ENCODE results near the gene COL6A3. TPM values are rescaled to one million over a fixed set of nuclear protein-coding genes. Genes with fewer than 3 reads are reported as not detected.
"Not testable (repeated sequence)": the region's sequence is repeated elsewhere in the genome, so short reads cannot be mapped to it uniquely, and the experiment has no call there.

Gene COL6A3
- total RNA-seq, 1 donor from 2014 or later: 0.52 TPM

DNA sequence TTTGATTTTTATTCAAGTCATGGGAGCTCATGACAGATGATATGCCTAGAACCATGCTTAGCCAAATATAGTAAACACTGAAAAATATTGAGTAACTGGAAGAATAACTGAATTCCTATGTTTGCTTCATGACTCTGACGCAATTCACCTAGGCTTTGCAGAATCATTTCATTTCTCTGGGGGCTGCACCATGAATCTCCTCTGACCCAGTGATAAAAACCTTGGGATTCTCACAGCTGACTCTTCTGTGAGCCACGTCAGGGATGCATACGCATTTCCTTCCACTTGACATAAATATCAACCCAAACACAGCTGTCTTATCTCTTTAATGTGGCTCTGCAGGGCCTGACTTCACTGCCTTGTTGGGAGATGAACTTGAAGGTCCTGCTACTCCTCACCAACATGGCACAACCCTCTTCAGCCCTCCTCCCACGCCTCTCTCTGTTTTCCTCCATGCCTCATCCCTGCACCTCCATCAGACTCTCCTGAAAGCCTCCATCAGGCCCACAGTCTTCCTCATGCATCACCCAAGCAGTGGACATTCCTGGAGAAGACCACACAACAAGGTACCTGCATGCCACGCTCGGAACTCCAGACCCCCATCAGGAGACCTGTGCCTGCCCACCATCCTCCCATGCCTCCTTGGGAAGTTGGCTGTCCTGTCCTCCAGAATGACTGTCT lies 29.8 kb downstream of the COL6A3 start:
- intact Hi-C loops (cut with micrococcal nuclease): no loop called here

DNA sequence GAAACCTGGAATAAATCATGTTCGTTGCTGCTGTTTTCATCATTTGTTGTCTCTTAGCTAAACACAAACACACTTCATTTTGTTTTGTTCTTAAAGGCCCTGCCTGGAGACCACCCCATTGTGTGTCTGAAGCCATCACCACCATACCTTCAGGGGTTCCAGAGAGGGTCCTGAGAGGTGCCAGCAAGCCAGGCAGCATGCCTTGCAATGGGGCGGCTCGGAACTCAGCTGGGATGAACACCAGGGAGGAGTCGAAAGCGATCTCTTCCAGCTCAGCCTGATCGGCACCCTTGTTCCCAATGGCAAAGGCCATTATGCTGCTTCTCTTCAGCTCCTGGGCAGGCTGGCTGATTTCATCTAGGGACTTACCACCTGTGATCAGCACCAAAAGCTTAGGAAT lies 33.2 kb downstream of the COL6A3 start:
- intact Hi-C loops (cut with micrococcal nuclease): no loop called here

DNA sequence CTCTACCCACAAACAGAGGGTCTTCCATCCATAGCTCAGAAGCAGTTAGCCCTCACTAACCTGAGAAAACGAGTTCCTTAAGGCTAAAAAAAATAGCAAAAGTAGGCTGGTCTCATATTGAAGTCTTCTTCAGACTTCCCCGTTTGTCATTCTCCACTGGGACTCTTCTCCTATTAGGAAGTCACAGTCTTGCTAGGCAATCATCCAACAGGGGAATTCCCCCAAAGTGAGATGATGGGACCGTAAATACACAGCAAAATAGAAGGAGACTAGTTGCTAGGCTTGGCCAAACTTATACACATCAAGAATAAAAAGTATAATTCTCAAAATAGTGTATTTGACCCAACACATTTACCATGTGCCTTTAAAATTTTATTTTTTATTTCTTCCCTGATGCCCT lies 34.3 kb downstream of the COL6A3 start:
- intact Hi-C loops (cut with micrococcal nuclease): no loop called here

DNA sequence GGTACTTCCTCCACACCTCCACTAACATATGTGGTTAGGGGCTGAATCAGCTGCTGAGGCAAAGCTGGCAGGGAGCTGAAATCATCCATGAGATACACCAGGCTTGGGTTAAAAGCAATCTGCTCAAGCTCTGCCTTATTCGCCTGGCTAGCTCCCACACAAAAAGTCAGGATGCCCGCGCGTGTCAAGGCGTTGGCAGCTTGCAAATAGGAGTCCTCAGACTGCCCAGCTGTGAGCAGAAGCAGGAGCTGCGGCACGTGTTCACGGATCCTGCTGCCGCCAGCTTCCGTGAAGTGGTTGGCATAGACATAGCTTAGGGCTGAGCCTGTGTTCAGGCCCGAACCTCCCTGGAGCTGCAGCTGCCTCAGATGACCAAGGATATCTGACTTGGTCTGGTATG lies 35.3 kb downstream of the COL6A3 start:
- intact Hi-C loops (cut with micrococcal nuclease): no loop called here

DNA sequence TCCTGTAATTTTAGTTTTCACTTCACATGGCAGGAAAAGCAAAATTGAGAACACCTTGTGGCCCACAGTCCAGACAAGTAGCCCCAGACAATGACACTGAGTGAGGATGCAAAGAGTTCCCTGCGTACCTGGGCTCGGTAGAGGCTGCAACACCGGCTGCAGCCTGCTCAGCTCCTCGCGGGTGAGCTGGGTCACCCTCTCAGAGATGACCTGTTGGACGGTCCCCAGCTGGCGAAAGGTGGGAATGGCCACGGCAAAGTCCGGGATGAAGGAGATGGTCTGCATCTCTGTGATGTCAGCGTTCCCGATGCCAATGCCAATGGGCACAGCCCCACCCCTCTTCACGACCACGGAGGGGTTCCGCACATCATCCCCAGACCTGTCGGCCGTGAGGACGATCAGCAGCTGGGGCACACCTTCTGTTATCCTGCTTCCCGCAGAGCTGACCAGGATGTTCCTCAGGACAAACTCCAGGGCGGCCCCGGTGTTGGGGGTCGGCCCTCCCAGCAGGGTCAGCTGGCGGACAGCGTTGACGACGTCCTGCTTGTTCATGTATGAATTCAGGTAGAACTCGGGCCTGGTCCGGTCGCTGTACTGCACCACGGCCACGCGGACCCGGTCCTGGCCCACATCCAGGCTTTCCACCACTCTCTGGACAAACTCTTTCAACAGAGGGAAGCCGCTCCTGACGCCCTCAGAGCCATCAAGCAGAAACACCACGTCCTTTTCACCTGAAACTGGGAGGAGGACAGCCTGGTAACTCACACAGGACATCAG lies 39.5 kb downstream of the COL6A3 start:
- intact Hi-C loops (cut with micrococcal nuclease): no loop called here

DNA sequence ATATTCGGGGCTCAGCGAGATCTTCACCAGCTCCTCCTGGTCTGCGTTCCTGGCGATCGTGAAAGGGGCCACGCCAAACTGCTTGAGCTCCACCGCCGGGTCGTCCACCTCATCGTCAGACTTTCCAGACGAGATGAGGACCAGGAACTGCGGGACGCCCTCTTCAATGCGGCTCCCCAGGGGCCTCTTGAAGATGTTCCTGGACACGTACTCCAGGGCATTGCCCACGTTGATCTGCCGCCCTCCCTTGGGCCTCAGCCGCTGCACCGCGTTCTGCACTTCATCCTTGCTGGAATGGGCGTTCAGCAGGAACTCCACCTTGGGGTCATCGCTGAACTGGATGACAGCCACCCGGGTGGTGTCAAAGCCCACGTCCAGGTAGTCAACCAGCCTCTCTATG lies 42.1 kb downstream of the COL6A3 start:
- intact Hi-C loops (cut with micrococcal nuclease): no loop called here

DNA sequence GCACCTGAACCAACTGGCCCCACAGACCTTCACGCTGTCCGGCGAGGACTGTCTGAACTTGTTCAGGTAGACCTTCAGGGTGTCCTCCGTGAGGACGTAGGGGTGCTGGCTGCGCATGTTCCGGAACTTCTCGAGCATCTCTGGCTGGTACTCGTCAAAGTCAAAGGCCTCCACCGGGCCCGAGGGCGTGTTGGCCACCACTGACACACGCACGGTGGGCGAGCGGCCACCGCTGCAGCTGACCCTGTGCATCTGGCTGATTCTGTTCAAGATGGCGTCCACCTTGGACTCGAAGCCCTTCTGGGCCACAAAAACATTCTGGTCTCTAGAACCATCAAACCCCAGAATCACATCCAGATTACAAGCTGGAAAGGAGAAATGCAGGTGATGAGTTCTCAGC lies 48.3 kb downstream of the COL6A3 start:
- intact Hi-C loops (cut with micrococcal nuclease): no loop called here

DNA sequence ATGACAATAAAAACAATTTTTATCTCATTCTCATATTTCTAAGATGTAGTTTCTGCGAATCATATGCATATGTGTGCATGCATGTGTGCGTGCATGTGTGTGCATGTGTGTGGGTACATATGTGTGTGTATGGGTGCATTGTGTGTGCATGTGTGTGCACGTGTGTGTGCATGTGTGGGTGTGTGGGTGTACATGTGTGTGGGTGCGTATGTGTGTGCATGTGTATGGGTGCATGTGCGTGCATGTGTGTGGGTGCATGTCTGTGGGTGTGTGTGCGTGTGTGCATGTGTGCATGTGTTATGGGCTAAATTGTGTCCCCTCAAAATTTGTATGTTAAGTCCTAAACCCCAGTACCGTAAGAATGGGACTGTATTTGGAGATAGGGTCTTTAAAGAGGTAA lies 49.3 kb downstream of the COL6A3 start:
- intact Hi-C loops (cut with micrococcal nuclease): no loop called here

DNA sequence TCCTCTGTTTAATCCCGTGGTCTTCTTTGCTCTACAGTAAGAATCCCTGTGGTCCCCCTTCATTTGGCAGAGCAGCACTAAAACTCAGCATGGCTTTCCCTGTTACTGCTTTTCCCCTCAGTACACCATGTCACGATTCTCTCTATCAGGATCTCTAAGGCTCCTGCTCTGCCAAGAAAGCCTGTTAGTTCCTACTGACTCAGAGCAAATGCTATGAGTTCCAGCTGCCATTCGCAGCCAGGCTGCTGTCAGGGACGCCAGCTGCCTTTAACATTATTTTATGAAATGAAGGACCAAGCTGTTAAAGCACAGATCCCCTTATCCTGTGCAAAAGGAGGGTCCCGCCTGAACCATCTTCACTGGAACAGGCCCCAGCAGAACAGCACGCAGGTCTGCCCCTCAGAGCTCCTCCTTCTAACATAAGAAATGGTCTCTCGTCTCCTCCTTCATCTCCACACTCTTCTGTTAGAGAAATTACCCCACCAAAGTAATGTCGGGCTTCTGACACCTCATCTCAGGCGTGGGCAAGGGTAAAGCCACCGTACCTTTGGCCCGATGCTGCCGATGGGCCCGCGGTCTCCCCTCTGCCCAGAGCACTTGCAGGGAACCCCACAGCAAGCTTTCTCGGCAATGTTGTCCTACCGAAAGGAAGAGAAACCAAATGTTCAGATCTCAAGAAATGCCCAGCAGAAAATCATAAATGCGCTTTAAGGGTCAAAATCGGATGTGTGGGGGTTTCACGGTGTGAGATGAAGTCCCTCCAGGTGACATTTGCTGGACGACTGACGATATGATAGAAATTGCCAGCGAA lies 52.6 kb downstream of the COL6A3 start:
- intact Hi-C loops (cut with micrococcal nuclease): no loop called here

DNA sequence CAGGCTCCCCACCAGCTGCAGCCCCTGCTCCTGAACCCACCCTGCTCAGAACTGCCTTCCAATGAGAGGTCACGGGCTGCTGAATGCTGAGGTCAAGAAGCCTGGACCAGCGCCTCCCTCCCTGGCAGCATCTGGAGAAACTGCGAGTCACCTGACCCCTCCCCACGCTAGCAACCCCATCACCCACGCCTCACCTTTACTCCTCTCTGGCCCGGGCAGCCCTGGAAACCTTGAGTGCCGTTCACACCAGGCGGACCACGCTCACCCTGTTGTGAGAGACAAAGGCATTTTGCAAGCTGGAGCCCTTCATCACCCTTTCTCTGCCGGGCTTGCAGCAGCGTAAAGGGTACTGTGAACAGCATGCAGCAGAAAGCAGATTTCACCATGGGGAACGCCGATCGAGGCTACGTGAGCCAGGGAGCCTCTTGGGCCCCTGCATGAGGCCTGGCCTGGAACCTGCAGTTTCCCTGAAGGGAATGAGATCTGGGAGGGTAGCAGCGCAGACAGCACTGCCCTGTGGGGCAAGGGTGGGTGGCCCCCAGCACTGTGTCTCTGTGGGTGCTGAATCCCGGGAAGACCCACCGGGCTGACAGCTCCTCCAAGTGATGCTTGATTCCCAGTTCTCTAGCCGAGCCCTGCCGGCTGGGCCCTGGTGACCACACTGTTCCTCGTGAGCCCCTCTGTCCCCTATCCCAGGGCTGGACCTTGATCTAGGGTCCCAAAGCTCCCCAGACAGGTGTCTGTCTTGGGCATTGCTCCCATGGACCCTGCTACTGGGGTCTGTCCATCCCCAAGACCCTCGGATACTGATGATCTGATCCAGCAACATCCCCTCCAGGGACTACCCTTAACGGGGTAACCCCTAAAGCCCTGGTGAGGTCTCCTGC lies 53.8 kb downstream of the COL6A3 start:
- intact Hi-C loops (cut with micrococcal nuclease): no loop called here

DNA sequence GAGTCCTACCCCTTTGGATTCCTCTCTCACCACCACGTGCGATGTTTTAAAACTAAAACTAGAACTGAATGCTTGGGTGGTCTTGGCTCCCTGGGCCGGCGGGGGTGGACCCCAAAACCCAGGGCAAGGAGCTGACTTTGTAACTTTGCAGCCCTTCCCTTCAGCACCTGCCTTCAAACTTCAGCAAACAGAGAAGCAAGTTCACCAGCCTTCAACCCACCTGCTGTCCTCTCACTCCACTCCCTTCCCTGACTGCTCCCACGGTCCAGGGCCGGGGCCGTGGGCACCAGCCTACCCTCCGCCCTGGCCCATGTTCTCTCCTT lies 54.5 kb downstream of the COL6A3 start:
- intact Hi-C loops (cut with micrococcal nuclease): no loop called here

DNA sequence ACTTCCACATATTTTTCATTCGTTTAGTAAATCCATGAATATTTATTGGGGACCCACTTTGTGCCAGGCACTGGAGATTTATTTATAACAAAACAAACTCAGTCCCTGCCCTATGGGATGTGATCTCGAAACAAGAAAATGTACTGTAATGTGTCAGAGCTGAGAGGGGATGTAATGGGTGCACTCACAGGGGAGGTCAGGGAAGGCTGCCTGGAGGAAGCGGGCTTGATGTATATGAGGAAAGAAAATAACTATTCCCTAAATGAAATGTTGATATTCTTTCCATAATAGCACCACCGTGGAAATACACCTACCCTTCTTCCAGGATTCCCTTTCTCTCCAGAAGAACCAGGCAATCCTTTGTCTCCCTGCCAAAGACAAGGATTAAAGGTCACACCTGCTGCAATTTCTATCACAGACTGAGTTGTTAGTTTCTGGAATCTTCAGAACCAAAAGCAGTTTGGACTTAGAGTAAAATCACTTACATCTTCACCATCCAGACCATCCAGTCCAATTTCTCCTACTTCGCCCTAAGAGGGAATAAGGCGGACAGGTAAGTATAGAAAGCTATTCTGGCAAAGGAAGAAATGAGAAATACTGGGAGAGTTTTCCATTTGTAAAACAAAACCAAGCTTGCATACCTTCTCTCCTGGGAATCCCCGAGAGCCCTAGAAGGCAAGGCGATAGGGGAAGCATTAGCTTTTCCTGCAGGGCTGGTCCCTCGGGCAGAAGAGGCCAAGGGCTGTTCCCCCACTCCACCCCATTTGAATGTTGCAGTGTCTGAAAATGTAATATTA lies 55.0 kb downstream of the COL6A3 start:
- intact Hi-C loops (cut with micrococcal nuclease): no loop called here

DNA sequence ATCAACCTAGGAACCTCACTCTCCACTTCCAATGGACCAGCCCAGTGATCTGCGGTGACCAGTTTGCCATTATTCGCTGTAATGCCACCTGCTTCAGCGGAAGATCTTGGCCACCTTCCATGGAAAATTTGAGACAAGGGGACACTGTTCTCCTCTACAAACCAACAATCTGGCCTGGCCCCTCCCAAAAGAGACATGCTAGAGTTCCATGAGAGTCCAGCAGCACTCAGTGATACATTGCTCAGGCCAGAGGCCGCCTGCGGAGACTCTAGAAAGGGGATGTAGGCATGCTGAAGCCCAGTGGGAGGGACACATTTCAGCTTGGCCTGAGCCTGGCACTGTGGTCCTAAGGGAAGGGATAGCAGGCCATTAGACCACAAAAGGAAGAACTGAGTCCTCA lies 58.3 kb downstream of the COL6A3 start:
- intact Hi-C loops (cut with micrococcal nuclease): no loop called here

DNA sequence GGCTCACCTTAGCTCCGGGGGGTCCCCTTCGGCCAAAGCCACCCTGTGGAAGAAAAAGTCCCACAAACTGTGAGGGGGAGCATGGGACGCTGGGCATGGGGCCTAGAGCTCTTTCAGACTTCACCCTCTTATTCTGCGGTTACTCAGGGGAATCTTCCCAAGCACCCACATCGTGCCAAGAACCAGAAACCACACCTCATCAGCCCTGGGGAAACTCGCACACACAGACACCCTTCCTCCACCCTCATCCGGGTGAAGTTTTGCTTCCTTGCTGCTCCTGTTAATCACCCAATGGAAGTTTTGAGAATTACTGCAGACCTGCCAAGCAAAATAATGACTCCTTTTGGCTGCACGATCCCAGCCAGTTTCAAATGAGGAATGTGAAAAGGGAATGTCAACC lies 59.1 kb downstream of the COL6A3 start:
- intact Hi-C loops (cut with micrococcal nuclease): no loop called here

DNA sequence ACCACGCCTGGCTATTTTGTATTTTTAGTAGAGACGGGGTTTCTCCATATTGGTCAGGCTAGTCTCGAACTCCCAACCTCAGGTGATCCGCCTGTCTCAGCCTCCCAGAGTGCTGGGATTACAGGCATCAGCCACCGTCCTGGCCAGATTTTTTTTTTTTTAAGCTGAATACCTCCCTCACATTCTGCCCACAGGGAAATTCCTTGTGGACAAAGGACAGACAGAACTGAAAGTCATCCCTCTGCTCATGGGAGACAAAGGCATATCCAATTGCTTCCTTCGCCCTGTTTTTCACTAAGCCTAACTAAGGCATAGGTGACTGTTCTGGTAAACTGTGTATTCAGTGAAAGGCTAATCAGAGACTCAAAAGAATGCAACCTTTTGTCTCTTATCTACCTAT lies 59.8 kb downstream of the COL6A3 start:
- intact Hi-C loops (cut with micrococcal nuclease): not testable (repeated sequence)

DNA sequence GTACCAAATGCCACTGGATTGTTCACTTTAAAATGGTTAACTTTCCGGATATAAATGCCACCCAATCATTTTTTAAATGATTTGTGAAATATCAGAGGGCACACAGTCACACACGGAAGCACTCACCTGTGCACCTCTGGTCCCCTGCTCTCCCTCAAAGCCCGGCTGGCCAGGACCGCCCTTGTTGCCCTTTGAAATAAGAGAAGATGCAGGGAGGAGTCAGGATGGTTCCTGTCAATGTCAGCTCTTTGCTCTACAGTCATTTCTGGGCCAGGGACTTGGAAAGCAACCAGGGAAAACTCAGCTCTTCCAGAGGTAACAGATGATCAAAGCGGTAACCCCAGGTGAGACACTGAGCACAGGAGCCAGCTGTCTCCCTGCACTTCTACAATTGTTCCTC lies 60.7 kb downstream of the COL6A3 start:
- intact Hi-C loops (cut with micrococcal nuclease): no loop called here

DNA sequence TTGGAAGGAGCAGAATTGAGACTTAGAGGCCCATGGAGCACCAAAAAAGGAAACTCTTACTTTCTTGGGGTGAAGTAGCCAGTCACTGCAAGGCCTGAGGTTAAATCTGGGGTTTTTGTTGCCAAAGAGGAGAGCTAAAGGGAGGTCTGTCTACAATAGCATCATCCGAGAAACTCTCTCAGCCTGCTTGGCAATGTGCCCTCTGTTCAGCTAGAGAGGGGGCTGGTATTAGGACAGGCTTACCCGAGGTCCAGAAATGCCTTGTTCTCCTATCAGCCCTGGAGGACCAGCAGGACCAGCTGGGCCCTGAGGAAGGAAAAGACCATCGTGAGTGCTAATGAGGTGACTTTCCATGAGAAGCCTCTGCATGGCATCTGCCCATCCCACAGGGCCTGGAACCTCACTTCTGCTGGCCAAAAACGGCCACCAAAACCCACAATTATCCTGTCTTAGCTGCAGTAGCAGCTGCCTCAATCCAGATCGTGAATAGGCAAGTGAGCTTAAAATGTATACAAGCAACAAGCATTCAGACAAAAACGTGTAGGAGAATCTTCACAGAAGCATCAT lies 61.6 kb downstream of the COL6A3 start:
- intact Hi-C loops (cut with micrococcal nuclease): no loop called here

DNA sequence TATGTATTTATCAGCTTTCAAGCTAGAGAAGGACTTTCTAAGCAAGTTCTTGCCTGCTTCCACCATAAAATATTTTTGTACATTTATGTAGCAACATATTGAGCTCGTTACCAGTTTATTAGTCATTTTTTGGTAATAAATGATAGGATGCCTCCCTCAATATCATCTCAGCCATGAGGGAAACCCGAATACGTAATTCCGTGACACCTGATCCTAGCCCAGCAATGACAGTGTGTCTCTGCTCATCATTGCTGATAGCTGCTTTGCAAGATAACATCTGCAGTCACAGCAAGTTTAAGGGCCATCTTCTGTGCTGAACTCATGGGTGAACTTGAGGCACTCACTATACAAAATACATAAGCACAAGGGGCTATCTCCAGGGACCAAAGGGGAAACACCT lies 62.2 kb downstream of the COL6A3 start:
- intact Hi-C loops (cut with micrococcal nuclease): no loop called here

DNA sequence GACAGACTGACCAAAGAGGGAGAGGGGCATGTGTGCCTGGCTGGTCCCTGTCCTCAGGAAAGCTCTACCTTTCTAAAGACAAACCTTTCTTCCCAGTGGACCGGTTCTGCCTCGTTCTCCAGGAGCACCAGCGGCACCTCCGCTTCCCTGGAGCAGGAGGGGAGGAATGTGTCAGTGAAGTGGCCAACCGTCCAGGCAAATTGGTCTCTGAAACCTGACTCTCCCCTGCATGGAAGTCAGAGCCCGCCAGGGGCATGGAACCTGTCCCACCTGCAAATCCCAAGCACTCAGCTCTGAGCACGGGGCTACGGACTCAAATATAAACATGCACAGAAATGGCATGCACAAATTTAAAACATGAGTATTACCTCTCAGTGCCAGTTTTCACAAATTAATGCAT lies 62.9 kb downstream of the COL6A3 start:
- intact Hi-C loops (cut with micrococcal nuclease): no loop called here

DNA sequence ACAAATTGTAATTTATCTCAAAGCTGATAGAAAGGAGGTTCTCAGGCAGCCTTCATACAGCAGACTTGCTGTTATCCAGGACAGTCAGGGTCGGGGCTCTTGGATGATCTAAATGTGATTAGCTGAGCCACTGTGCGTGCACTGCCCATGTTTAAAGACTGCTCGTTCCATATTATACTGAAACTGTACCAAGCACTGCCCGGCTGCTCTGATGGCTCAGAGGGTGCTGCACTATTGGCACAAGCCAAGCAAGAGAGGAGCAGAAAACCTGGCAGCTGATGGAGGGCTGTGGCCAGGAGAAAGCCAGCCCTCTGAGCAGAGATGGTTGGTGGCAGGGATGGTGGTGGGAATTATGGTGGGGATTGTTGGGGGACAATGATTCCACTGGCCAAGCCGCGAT lies 63.4 kb downstream of the COL6A3 start:
- intact Hi-C loops (cut with micrococcal nuclease): no loop called here

Data from T-helper 2 cell treated with Interferon-gamma antibody and Interleukin-4, amounts not matched to agents 100 ng/mL and 5 ng/mL, for 36 hours (primary cell).